ENCODE results near the gene KIAA1328.
A peak's percentile ranks its signal among the peaks of the same experiment; 100 is the strongest.

Gene KIAA1328

DNA sequence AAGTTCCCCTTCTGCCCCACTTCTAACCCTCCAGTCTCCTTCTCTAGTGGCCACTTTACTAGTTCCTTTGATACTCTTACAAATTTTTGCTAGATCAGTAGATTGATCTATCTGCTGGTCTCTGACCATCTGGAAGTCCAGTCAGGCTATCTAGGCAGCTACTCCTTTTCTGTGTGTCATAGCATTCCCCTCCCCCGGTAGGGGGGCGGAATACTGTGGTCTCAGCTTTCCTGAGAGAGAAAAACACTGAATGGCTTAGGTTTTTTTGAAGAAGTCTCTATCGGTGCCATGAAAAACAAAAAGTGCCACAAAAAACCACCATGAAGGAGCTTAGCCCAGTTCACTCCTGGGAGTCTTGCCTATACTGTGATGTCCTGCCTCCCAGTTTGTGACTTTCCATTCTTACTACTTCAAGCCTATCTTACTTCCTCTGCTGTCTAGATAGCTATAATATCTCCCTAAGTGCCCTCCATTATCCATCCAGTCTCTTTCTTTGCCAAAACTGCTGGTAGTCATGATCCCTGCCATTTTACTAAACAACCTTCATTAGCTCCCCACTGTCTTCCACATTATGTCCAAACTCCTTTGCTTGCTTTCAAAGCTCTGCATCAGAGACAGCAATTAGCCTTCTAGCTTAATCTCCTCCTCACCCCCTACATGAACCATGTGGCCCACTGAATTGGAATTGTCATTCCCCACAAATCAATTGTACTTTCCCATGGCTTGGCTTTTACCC, 30.0 kb upstream of the KIAA1328 start:
- ChIA-PET CTCF (interaction anchor here (0.8 to 4.3 kb wide), 6 partner anchors 9 to 781 kb away, joined by 4 to 24 read pairs (median 6); no protein-coding TSS in a partner anchor), POLR2A (no interaction called here)
- no peak for DNase-seq (ENCODE audit: extremely low spot score)
- TF ChIP-seq, protein P1, sequence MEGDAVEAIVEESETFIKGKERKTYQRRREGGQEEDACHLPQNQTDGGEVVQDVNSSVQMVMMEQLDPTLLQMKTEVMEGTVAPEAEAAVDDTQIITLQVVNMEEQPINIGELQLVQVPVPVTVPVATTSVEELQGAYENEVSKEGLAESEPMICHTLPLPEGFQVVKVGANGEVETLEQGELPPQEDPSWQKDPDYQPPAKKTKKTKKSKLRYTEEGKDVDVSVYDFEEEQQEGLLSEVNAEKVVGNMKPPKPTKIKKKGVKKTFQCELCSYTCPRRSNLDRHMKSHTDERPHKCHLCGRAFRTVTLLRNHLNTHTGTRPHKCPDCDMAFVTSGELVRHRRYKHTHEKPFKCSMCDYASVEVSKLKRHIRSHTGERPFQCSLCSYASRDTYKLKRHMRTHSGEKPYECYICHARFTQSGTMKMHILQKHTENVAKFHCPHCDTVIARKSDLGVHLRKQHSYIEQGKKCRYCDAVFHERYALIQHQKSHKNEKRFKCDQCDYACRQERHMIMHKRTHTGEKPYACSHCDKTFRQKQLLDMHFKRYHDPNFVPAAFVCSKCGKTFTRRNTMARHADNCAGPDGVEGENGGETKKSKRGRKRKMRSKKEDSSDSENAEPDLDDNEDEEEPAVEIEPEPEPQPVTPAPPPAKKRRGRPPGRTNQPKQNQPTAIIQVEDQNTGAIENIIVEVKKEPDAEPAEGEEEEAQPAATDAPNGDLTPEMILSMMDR (IDR thresholded peaks at IDR 0.05; ENCODE audit: control extremely low read depth, extremely low read depth, low read depth, missing control alignments): no peak

GRCh38 chr18:36805105-36805504, 23.8 kb upstream of the KIAA1328 start:
- CTCF ChIA-PET: interaction anchor here (1.0 to 5.4 kb wide), 3 partner anchors 14 to 125 kb away, joined by 3 to 37 read pairs (median 5); no protein-coding TSS in a partner anchor
- TF ChIP-seq, protein P1 (IDR thresholded peaks at IDR 0.05; ENCODE audit: control extremely low read depth, extremely low read depth, low read depth, missing control alignments): no peak
- no peak for DNase-seq (ENCODE audit: extremely low spot score)
- POLR2A ChIA-PET: no interaction called here

DNA sequence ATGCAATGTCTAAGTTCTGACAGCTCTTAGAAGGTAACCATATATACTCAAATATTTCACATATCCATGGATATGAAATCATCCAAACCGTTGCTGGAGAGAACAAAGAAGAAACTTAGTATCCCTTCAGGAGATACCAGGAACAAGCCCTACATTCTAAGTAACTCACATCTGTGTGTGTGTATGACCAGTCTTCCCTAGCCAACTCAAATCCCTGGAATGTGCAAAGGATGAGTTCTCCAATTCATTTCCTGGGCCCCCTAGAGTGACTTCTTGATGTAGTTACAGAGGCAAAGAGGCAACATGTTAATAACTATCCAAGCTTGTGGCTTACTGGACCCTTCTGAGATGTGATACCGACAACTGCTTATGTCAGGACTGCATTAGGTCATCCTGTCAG, 20.2 kb upstream of the KIAA1328 start:
- DNase-seq (ENCODE audit: extremely low spot score): no peak
- TF ChIP-seq, protein P1 (IDR thresholded peaks at IDR 0.05; ENCODE audit: control extremely low read depth, extremely low read depth, low read depth, missing control alignments): no peak
- POLR2A ChIA-PET: no interaction called here
- CTCF ChIA-PET: interaction anchor here (0.8 to 6.1 kb wide), 9 partner anchors 10 to 791 kb away, joined by 3 to 41 read pairs (median 8); partner anchors contain the start of genes KIAA1328 and TPGS2

DNA sequence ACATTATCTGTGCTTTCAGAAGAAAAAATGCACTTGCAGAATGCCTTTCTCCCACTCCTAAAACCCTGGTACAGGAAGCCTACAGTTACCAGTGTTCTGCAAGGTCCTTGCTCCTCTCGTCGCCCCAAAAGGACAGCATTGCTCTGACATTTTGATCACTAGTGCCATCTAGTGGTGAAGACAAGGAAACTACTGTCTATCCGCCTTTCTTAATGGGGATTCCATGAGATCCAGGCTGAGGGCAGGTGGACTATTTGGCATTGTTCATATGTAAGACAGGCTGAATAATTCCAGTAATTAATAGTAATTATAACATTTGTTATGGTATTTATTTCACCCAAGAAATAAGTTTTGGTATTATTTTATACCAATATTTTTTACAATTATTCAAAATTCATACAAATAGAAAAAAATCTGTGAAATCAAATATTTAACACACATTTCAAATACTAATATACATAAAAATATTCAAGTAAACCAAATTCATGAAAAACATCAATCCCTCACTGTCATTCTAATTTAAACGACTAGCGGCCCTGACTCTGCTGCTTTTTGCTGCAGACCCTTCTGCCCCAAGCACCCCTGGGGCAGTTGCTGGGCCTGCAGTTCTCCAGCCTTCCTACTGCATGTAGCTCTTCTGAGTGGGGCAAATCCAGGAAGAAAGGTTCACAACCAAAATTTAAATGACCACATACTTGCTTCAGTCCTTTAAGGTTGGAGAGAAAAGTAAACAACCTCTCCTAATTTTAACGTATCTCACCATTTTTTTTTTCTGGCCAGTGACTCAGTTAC, 19.1 kb upstream of the KIAA1328 start:
- CTCF ChIA-PET: interaction anchor here (0.8 to 6.5 kb wide), 12 partner anchors 9 to 792 kb away, joined by 3 to 41 read pairs (median 10); partner anchors contain the start of genes KIAA1328 and TPGS2
- peak; percentile 76 for DNase-seq (ENCODE audit: extremely low spot score)
- TF ChIP-seq, protein P1 (IDR thresholded peaks at IDR 0.05; ENCODE audit: control extremely low read depth, extremely low read depth, low read depth, missing control alignments): peak; percentile 74
- POLR2A ChIA-PET: no interaction called here

GRCh38 chr18:36811430-36811829, 17.5 kb upstream of the KIAA1328 start:
- DNase-seq (ENCODE audit: extremely low spot score): no peak
- POLR2A ChIA-PET: no interaction called here
- TF ChIP-seq, protein P1 (IDR thresholded peaks at IDR 0.05; ENCODE audit: control extremely low read depth, extremely low read depth, low read depth, missing control alignments): no peak
- CTCF ChIA-PET: interaction anchor here (0.9 to 6.5 kb wide), 10 partner anchors 8 to 125 kb away, joined by 3 to 41 read pairs (median 8); partner anchors contain the start of genes KIAA1328 and TPGS2

GRCh38 chr18:36811955-36812354, 17.0 kb upstream of the KIAA1328 start:
- ChIA-PET POLR2A (no interaction called here), CTCF (interaction anchor here (0.8 to 6.5 kb wide), 8 partner anchors 7 to 132 kb away, joined by 3 to 41 read pairs (median 8); partner anchors contain the start of genes KIAA1328 and TPGS2)
- TF ChIP-seq, protein P1 (IDR thresholded peaks at IDR 0.05; ENCODE audit: control extremely low read depth, extremely low read depth, low read depth, missing control alignments): no peak
- DNase-seq (ENCODE audit: extremely low spot score): no peak

All from GM10248 (cell line).